ENCODE results near the gene PPP4R4.
A peak's percentile ranks its signal among the peaks of the same experiment; 100 is the strongest.

Gene PPP4R4, protein sequence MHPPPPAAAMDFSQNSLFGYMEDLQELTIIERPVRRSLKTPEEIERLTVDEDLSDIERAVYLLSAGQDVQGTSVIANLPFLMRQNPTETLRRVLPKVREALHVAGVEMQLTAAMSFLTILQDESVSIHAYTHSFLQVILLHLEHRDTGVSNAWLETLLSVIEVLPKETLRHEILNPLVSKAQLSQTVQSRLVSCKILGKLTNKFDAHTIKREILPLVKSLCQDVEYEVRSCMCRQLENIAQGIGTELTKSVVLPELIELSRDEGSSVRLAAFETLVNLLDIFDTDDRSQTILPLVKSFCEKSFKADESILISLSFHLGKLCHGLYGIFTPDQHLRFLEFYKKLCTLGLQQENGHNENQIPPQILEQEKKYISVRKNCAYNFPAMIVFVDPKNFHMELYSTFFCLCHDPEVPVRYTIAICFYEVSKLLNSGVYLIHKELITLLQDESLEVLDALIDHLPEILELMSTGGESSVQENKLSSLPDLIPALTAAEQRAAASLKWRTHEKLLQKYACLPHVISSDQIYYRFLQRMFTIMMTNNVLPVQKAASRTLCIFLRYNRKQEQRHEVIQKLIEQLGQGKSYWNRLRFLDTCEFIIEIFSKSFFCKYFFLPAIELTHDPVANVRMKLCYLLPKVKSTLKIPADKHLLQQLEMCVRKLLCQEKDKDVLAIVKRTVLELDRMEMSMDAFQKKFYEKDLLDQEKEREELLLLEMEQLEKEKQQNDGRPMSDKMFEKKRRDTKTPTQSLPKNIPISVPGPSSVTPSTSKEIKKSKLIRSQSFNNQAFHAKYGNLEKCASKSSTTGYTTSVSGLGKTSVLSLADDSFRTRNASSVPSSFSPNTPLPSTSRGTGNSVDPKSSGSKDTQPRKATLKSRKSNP

DNA sequence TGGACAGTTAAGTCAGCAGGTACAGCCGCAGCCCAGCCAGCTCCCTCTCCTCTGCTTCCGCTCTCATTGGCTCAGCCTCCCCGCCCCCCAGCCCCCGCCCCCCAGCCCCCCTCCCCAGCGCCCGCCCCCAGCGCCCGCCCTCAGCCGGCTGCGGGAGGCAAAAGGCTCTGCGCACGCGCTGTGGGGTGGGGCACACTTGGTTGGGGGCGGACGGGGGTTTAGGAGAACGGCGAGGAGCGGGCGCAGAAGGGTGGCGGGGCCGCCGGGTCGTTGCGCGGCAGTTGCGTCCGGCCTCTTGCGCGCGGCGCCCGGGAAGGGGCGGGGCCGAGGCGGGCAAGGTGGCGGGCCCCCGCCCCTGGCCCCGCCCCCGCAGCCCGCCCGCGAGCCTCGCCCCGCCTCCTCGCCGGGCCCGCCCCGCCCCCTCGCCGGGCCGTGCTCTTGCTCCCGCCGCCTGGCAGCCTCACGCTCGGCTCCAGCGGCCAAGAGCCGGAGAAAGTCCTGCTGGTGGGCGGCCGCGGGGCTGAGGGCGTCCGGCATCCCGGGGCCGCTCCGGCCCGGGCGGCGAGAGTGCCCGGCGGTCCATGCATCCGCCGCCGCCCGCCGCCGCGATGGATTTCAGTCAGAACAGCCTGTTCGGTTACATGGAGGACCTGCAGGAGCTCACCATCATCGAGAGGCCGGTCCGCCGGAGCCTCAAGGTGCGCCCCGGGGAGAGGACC lies at the start of gene PPP4R4:
Gene PPP4R4 (plus strand): TSS at position 438 of the 719 bp plus-strand sequence. CDS start 144 bp downstream, at position 582.
- DNase-seq (ENCODE audit: low spot score): peak; percentile 87

DNA sequence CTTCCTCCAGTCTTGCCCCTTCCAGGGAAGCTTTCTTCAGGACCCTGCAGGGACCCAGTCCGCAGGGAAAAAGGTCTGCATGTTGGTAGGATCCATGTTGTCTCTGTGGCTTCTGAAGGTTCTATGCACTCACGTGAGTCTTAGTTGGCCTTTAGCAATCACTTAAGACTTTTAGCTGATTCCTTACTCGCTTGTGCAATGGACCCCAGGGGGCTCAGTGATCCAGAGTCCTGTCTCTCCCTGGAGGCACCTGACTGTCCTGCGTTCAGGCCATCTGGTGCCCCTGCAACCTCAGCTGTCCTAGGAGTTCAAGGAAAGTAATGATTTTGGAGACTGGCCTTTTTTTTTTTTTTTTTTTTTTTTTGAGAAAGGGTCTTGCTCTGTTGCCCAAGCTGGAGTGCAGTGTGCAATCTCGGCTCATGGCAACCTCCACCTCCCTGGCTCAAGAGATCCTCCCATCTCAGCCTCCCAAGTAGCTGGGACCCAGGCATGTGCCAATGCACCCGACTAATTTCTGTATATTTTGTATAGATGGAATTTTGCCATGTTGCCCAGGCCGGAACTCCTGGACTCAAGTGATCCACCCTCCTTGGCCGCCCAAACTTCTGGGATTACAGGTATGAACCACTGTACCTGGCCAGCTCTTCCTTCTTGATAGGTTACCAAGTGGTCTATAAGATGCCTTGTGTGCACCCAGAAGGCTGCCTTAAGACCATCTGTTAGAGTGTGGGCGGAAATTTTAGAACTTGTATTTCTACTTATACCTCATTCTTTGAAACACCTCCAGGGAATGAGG lies 49.3 kb upstream of the PPP4R4 start:
- no peak for DNase-seq (ENCODE audit: low spot score)

DNA sequence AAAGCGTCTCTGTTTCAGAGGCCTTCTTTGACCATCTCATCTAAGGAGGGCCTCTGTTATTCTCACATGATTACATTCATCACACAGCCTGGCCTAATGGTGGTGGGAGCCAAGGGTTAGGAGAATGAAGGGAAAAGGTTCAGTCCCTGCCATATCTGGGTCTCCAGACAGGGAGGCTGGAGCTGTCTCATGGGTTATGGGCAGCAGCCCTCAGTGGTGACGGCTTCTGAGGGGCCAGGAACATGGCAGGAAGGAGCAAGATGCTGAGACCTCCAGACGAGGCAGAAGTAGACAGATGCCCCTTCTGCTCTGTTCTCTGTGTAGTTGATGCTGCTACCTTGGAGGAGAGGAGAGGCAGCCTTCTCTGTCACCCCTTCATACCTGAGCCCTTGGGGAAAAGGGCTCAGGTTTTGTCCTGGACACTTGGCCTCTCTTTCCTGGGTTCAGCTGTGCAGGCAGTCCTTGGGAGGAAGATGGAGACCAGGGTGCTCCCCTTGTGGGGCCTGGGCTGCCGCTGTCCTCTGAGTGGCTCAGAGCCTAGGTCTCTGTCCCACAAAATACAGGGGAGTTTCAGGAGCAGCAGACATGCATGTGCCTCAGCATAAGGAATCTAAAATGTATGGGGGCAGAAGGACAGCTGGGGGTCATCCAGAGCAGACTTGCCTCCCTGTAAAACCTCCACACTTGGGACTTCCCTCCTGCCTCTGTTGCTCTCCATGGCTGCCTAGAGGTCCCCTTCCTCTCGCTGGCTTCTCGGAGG lies 48.3 kb upstream of the PPP4R4 start:
- DNase-seq (ENCODE audit: low spot score): no peak

- DNase-seq (ENCODE audit: low spot score): no peak
Observed at GRCh38 chr14:94126419-94126677, 47.8 kb upstream of the PPP4R4 start.

GRCh38 chr14:94126800-94127199 lies 47.3 kb upstream of the PPP4R4 start:
- no peak for DNase-seq (ENCODE audit: low spot score)

GRCh38 chr14:94127330-94127729 lies 46.8 kb upstream of the PPP4R4 start:
- DNase-seq (ENCODE audit: low spot score): no peak

GRCh38 chr14:94128216-94128839 lies 45.8 kb upstream of the PPP4R4 start:
- no peak for DNase-seq (ENCODE audit: low spot score)

DNA sequence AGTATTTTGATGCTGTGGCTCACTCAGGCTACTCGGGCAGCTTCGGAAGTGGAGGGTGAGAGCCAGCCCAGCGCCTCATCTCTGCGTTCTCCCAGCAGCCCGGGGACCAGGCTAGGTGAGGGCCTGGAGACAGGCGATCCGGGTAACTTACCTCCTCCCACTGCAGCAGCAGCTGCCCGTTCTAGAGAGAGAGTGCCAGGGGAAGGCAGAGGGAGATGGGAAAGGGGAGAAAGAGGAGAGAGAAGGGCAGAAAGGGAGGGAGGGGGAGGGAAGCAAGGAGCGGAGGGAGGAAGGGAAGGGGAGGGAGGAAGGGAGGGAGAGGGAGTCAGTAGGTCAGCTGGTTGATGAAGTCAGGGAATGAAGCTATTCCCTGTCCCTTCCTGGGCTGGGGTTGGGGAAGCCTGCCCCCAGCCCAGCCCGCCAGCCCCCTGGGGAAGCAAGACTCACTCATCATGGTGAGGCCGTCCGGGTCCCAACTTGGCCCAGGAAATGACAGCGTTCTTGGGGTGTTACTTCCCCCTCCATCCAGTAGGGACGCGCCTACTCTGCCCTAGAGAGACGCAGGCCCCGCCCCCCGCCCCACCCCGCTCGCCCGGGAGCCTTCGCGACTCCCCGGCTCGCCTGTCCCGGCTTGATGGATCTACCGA lies 44.9 kb upstream of the PPP4R4 start, which contains the start of gene IFI27L2:
Gene IFI27L2 (minus strand): TSS at position 494 of the 647 bp plus-strand sequence. CDS start 40 bp downstream, at position 454.
- DNase-seq (ENCODE audit: low spot score): peak; percentile 88

GRCh38 chr14:94129758-94130414 lies 44.2 kb upstream of the PPP4R4 start:
- DNase-seq (ENCODE audit: low spot score): peak; percentile 82

DNA sequence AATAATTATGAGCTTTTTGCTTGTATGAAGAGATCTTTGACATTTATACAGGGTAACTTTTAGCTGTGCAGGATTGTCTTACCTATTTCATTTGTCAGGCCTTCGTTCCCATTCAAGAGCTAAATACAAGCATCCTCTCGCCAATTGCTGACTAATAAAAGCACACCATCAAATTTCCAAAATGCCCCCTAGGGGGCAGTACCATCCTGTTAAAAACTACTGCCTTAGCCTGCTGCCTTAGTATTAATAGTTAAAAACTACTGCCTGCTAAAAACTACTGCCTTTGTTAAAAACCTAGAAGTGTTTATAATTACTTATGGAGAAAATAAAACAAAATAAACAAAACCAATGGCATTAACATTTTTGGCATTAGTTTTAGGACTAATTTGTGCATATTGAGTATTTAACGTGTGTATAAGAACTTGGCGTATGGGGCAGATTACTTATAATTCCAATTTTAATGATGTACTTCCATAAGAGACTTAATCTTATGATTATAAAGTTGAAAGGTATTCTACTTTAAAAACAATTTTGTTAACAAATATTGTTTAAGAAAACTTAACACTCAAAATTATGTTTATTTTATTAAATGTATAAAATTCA lies 41.7 kb upstream of the PPP4R4 start:
- peak; percentile 84 for DNase-seq (ENCODE audit: low spot score)

DNA sequence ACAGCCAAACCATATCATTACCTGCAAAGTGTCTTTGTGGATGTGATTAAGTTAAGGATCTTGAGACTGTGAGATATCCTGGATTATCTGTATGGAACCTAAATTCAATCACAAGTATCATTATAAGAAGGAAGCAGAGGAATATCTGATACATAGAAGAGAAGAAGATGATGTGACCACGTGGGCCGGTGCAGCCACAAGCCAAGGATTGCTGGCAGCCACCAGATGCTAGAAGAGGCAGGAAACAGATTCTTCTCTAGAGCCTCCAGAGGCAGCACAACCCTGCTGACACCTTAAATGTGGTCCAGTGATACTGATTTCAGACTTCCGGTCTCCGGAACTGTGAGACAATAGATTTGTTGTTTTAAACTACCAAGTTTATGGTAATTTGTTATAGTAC lies 38.6 kb upstream of the PPP4R4 start:
- no peak for DNase-seq (ENCODE audit: low spot score)

- DNase-seq (ENCODE audit: low spot score): peak; percentile 83
Observed at GRCh38 chr14:94136575-94137331, 37.4 kb upstream of the PPP4R4 start.

- DNase-seq (ENCODE audit: low spot score): no peak
Observed at GRCh38 chr14:94138251-94138650, 35.9 kb upstream of the PPP4R4 start.

DNA sequence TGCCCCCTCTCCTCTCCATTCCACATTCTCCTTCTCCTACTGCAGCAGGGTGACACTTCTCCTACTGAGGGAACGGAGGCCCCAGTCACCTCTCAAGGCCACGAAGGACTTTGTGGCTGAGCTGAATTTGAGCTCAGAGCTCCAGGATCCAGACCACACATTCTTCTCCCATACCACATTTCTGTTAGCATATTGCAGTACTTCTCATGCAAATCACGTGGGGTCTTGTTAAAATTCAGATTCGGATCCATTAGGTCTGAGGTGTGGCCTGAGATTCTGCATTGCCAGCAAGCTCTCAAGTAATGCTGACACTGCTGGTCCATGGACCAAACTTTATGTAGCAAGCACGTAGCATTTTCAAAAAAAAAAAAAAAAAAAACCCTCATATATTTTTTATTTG lies 35.1 kb upstream of the PPP4R4 start:
- no peak for DNase-seq (ENCODE audit: low spot score)

DNA sequence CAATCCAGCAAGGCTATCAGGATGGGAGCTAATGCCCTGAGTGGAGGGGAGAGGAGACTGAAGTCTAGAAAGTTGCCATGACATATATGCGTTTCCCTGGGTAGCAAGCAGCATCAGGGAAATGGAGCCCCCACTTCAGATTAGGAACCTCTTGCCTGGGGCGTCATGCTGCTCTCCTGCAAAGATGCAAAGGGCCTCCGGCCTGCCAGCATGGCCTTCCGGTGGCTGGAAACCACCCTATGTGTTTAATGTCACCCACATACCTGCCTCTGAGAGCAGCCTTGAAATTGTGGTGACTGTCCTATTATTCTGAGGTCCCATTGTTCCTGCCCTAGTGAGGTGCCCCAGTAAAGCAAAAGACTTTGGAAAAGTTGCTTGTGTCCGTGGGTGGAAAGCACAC lies 34.7 kb upstream of the PPP4R4 start:
- no peak for DNase-seq (ENCODE audit: low spot score)

GRCh38 chr14:94142247-94142646 lies 31.9 kb upstream of the PPP4R4 start:
- no peak for DNase-seq (ENCODE audit: low spot score)

DNA sequence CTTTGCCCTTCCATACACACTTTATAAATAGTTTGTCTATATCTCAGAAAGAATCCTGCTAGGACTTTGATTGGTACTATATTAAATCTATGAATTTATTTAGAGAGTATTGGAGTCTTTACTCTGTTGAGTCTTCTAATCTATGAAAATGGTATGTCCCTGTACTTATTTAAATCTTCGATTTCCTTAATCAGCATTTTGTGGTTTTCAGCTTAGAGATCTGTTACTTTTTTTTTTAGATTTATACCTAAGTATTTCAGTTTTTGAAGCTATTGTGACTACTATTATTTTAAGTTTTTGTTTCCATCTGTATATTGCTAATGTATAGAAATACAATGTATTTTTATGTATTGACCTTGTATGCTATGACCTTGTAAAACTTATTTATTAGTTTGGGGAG lies 31.3 kb upstream of the PPP4R4 start:
- no peak for DNase-seq (ENCODE audit: low spot score)

GRCh38 chr14:94143239-94143638 lies 30.9 kb upstream of the PPP4R4 start:
- peak; percentile 47 for DNase-seq (ENCODE audit: low spot score)

Measured in RKO (cell line).